Activated T-helper 17 cell treated with anti-CD3 and anti-CD28 coated beads, Interleukin-2, amount 50 U/mL, for 72 hours (primary cell): ENCODE measurements around the gene CACNA1F. TPM values are rescaled to one million over a fixed set of nuclear protein-coding genes. Genes with fewer than 3 reads are reported as not detected.

Experiments
- ATAC-seq: fragments of 150-1000 bp; cut with Tn5 transposase; replicated peaks from 2 replicates; pipeline ENCODE4 v1.10.0; 2021; ENCODE audit warnings: mild to moderate bottlenecking, moderate library complexity
- H3K27ac Mint-ChIP-seq: one replicate; pipeline ENCODE4 v1.8.0; 2022; ENCODE audit warnings: mixed read lengths
- H3K27me3 Mint-ChIP-seq: one replicate; pipeline ENCODE4 v1.8.0; 2022; ENCODE audit warnings: mixed read lengths
- H3K36me3 Mint-ChIP-seq: one replicate; pipeline ENCODE4 v1.8.0; 2022; ENCODE audit warnings: low read depth, mild to moderate bottlenecking, mixed read lengths
- H3K4me1 Mint-ChIP-seq: one replicate; pipeline ENCODE4 v1.8.0; 2022; ENCODE audit warnings: mixed read lengths
- H3K4me3 Mint-ChIP-seq: one replicate; pipeline ENCODE4 v1.8.0; 2022; ENCODE audit warnings: mild to moderate bottlenecking, mixed read lengths
- H3K9me3 Mint-ChIP-seq: one replicate; pipeline ENCODE4 v1.8.0; 2022; ENCODE audit warnings: mixed read lengths
- total RNA-seq, 2 donors: library from RNA; stranded (reverse); gene quantifications; one replicate each; pipeline ENCODE4 v1.2.3, GENCODE V29; 2022

The CACNA1F gene
- total RNA-seq, 2 donors from 2014 or later: 0.82 to 6.2 TPM

GRCh38 chrX:49205443-49205842, 27.7 kb downstream of the CACNA1F start:
- no peaks in the 10 kb centered on the region for H3K9me3 Mint-ChIP-seq
- H3K27ac Mint-ChIP-seq: no peak overlapping the region
- no peaks in the 10 kb centered on the region for H3K36me3 Mint-ChIP-seq
- no peak overlapping the region for H3K4me3 Mint-ChIP-seq
- H3K27me3 Mint-ChIP-seq: no peaks in the 10 kb centered on the region
- ATAC-seq: no peak
- no peaks in the 10 kb centered on the region for H3K4me1 Mint-ChIP-seq

GRCh38 chrX:49204709-49205108, 28.4 kb downstream of the CACNA1F start:
- Mint-ChIP-seq H3K4me3 (no peak overlapping the region), H3K36me3 (no peaks in the 10 kb centered on the region), H3K4me1 (no peaks in the 10 kb centered on the region), H3K27ac (no peak overlapping the region), H3K27me3 (no peaks in the 10 kb centered on the region), H3K9me3 (no peaks in the 10 kb centered on the region)
- ATAC-seq: no peak

- no peaks in the 10 kb centered on the region for H3K4me1 Mint-ChIP-seq
- peak overlapping the region; percentile 66 for H3K27ac Mint-ChIP-seq
- no peak for ATAC-seq
- peaks cover 3% of the 10 kb centered on the region for H3K36me3 Mint-ChIP-seq
- no peak overlapping the region for H3K4me3 Mint-ChIP-seq
- H3K27me3 Mint-ChIP-seq: no peaks in the 10 kb centered on the region
- no peaks in the 10 kb centered on the region for H3K9me3 Mint-ChIP-seq
These were observed 29.1 kb downstream of the CACNA1F start for GRCh38 chrX:49204017-49204416.

- Mint-ChIP-seq H3K4me1 (peaks cover under 1% of the 10 kb centered on the region), H3K27me3 (no peaks in the 10 kb centered on the region), H3K9me3 (no peaks in the 10 kb centered on the region), H3K36me3 (peaks cover 8% of the 10 kb centered on the region), H3K4me3 (no peak overlapping the region), H3K27ac (peak overlapping the region; percentile 66)
- ATAC-seq: no peak
These were observed 29.6 kb downstream of the CACNA1F start for GRCh38 chrX:49203536-49203935.

GRCh38 chrX:49202022-49202421, 31.1 kb downstream of the CACNA1F start:
- Mint-ChIP-seq H3K4me3 (no peak overlapping the region), H3K36me3 (peaks cover 17% of the 10 kb centered on the region)
- no peak for ATAC-seq

GRCh38 chrX:49199906-49200771, 33.0 kb downstream of the CACNA1F start, which contains the start of gene SYP:
SYP (minus strand) TSS chrX:49200193; CDS start chrX:49200186, 7 bp downstream.
- H3K27ac Mint-ChIP-seq: peak within 1 kb of the TSS; percentile 69
- no peaks in the 10 kb centered on the region for H3K27me3 Mint-ChIP-seq
- H3K36me3 Mint-ChIP-seq: peaks cover 33% of the 10 kb centered on the region
- no peaks in the 10 kb centered on the region for H3K9me3 Mint-ChIP-seq
- H3K4me3 Mint-ChIP-seq: peak within 1 kb of the TSS; percentile 74
- peaks cover 9% of the 10 kb centered on the region for H3K4me1 Mint-ChIP-seq
- ATAC-seq: peak; percentile 96

More at GRCh38 chrX:49202022-49202421, 31.1 kb downstream of the CACNA1F start:
- no peaks in the 10 kb centered on the region for H3K9me3 Mint-ChIP-seq
- H3K27me3 Mint-ChIP-seq: no peaks in the 10 kb centered on the region
- H3K4me1 Mint-ChIP-seq: peaks cover 9% of the 10 kb centered on the region
- H3K27ac Mint-ChIP-seq: no peak overlapping the region

- Mint-ChIP-seq H3K27ac (peak overlapping the region; percentile 69), H3K4me3 (peak overlapping the region; percentile 74), H3K27me3 (no peaks in the 10 kb centered on the region), H3K4me1 (peaks cover 9% of the 10 kb centered on the region), H3K9me3 (no peaks in the 10 kb centered on the region), H3K36me3 (peaks cover 37% of the 10 kb centered on the region)
- no peak for ATAC-seq
These were observed 33.9 kb downstream of the CACNA1F start for GRCh38 chrX:49199315-49199595.

- Mint-ChIP-seq H3K4me3 (peak overlapping the region; percentile 74), H3K27ac (peak overlapping the region; percentile 69), H3K36me3 (peaks cover 42% of the 10 kb centered on the region), H3K9me3 (no peaks in the 10 kb centered on the region), H3K27me3 (no peaks in the 10 kb centered on the region), H3K4me1 (peaks cover 13% of the 10 kb centered on the region)
- ATAC-seq: peak; percentile 48
These were observed 34.4 kb downstream of the CACNA1F start for GRCh38 chrX:49198540-49199314.

GRCh38 chrX:49197543-49198087, 35.5 kb downstream of the CACNA1F start:
- Mint-ChIP-seq H3K9me3 (no peaks in the 10 kb centered on the region), H3K36me3 (peaks cover 53% of the 10 kb centered on the region), H3K27ac (peak overlapping the region; percentile 69), H3K27me3 (no peaks in the 10 kb centered on the region), H3K4me3 (peak overlapping the region; percentile 74), H3K4me1 (peaks cover 21% of the 10 kb centered on the region)
- ATAC-seq: no peak

- Mint-ChIP-seq H3K36me3 (peaks cover 62% of the 10 kb centered on the region), H3K9me3 (no peaks in the 10 kb centered on the region), H3K4me1 (peaks cover 24% of the 10 kb centered on the region), H3K27me3 (no peaks in the 10 kb centered on the region), H3K27ac (peak overlapping the region; percentile 73), H3K4me3 (peak overlapping the region; percentile 90)
- no peak for ATAC-seq
These were observed 39.6 kb downstream of the CACNA1F start for GRCh38 chrX:49193542-49193964.

- H3K4me1 Mint-ChIP-seq: peaks cover 16% of the 10 kb centered on the region
- ATAC-seq: no peak
- no peaks in the 10 kb centered on the region for H3K27me3 Mint-ChIP-seq
- peak overlapping the region; percentile 90 for H3K4me3 Mint-ChIP-seq
- no peaks in the 10 kb centered on the region for H3K9me3 Mint-ChIP-seq
- peak overlapping the region; percentile 73 for H3K27ac Mint-ChIP-seq
- H3K36me3 Mint-ChIP-seq: peaks cover 55% of the 10 kb centered on the region
These were observed 40.3 kb downstream of the CACNA1F start for GRCh38 chrX:49192722-49193328.

GRCh38 chrX:49191574-49192011, 41.5 kb downstream of the CACNA1F start:
- Mint-ChIP-seq H3K36me3 (peaks cover 51% of the 10 kb centered on the region), H3K4me3 (peak overlapping the region; percentile 90), H3K4me1 (peaks cover 15% of the 10 kb centered on the region), H3K9me3 (no peaks in the 10 kb centered on the region), H3K27ac (peak overlapping the region; percentile 91), H3K27me3 (no peaks in the 10 kb centered on the region)
- no peak for ATAC-seq

- peaks cover 46% of the 10 kb centered on the region for H3K36me3 Mint-ChIP-seq
- peaks cover 15% of the 10 kb centered on the region for H3K4me1 Mint-ChIP-seq
- peak overlapping the region; percentile 90 for H3K4me3 Mint-ChIP-seq
- no peaks in the 10 kb centered on the region for H3K27me3 Mint-ChIP-seq
- H3K9me3 Mint-ChIP-seq: no peaks in the 10 kb centered on the region
- ATAC-seq: peak; percentile 90
- H3K27ac Mint-ChIP-seq: peak overlapping the region; percentile 91
These were observed 42.1 kb downstream of the CACNA1F start for GRCh38 chrX:49190821-49191573.
